ENCODE results near the gene PDIA6. TPM values are rescaled to one million over a fixed set of nuclear protein-coding genes. Genes with fewer than 3 reads are reported as not detected.

The PDIA6 gene
- total RNA-seq, 2 donors from 2014 or later, result 113 to 141 TPM

GRCh38 chr2:10846110-10846861 is 33.7 kb upstream of the PDIA6 start:
- ATAC-seq, result no peak

GRCh38 chr2:10845640-10846039 is 33.1 kb upstream of the PDIA6 start:
- Histone ChIP-seq H3K36me3 (replicated peaks in 1 of 2; ENCODE audit: insufficient read depth in 1 of 2, low read depth in 2 of 2) (no peaks in the 10 kb centered on the region), H3K9me3 (peaks cover 0 to 6% (median 0%) of the 10 kb centered on the region in 3 donors), H3K27me3 (no peaks in the 10 kb centered on the region), H3K4me1 (peaks cover 8% of the 10 kb centered on the region), H3K27ac (no peak overlapping the region), H3K4me3 (no peak overlapping the region)
- WGBS, 2 donors, result 26 to 46% methylated on average over 2 to 4 of the region's 4 CpGs
- TF ChIP-seq CTCF (IDR thresholded peaks at IDR 0.05) (no peak), POLR2A (IDR thresholded peaks at IDR 0.05) (no peak)
- intact Hi-C loops (cut with DNase I), result no loop called here
- ATAC-seq (no peak), DNase-seq (no peak)

More at GRCh38 chr2:10846110-10846861, 33.7 kb upstream of the PDIA6 start:
- DNase-seq, result no peak
- 75 to 80% methylated on average over 13 of the region's 13 CpGs for WGBS, 2 donors
- H3K4me1 ChIP-seq, result peaks cover 8% of the 10 kb centered on the region
- no peak for TF ChIP-seq CTCF (IDR thresholded peaks at IDR 0.05)
- no peak for TF ChIP-seq POLR2A (IDR thresholded peaks at IDR 0.05)
- H3K4me3 ChIP-seq, result no peak overlapping the region
- H3K9me3 ChIP-seq, result no peaks in the 10 kb centered on the region
- no peaks in the 10 kb centered on the region for H3K36me3 ChIP-seq (replicated peaks in 1 of 2; ENCODE audit: insufficient read depth in 1 of 2, low read depth in 2 of 2)
- H3K27ac ChIP-seq, result no peak overlapping the region
- no peaks in the 10 kb centered on the region for H3K27me3 ChIP-seq
- intact Hi-C loops (cut with DNase I), result no loop called here

GRCh38 chr2:10844097-10844496 is 31.5 kb upstream of the PDIA6 start:
- no peaks in the 10 kb centered on the region for H3K27me3 ChIP-seq
- peaks cover 0 to 7% (median 0%) of the 10 kb centered on the region in 3 donors for H3K9me3 ChIP-seq
- no peak overlapping the region for H3K27ac ChIP-seq
- DNase-seq (peak; percentile 77 to 92 (median 88)), ATAC-seq (peak; percentile 94)
- intact Hi-C loops (cut with DNase I), result no loop called here
- no peaks in the 10 kb centered on the region for H3K36me3 ChIP-seq (replicated peaks in 1 of 2; ENCODE audit: insufficient read depth in 1 of 2, low read depth in 2 of 2)
- 20 to 27% methylated on average over 11 to 12 of the region's 12 CpGs for WGBS, 2 donors
- peaks cover 8% of the 10 kb centered on the region for H3K4me1 ChIP-seq
- TF ChIP-seq CTCF (IDR thresholded peaks at IDR 0.05) (no peak), POLR2A (IDR thresholded peaks at IDR 0.05) (no peak)
- H3K4me3 ChIP-seq, result no peak overlapping the region

GRCh38 chr2:10842506-10842905 is 29.9 kb upstream of the PDIA6 start:
- ATAC-seq, result no peak
- intact Hi-C loops (cut with DNase I), result no loop called here
- H3K36me3 ChIP-seq (replicated peaks in 1 of 2; ENCODE audit: insufficient read depth in 1 of 2, low read depth in 2 of 2), result no peaks in the 10 kb centered on the region
- TF ChIP-seq POLR2A (IDR thresholded peaks at IDR 0.05), result no peak
- TF ChIP-seq CTCF (IDR thresholded peaks at IDR 0.05), result no peak
- H3K27ac ChIP-seq, result no peak overlapping the region
- H3K27me3 ChIP-seq, result no peaks in the 10 kb centered on the region
- no peak for DNase-seq
- no peak overlapping the region for H3K4me3 ChIP-seq
- H3K9me3 ChIP-seq, result peaks cover 0 to 7% (median 0%) of the 10 kb centered on the region in 3 donors
- WGBS, 2 donors, result 60 to 85% methylated on average over 4 of the region's 4 CpGs
- H3K4me1 ChIP-seq, result peaks cover 8% of the 10 kb centered on the region

Measured in body of pancreas (tissue), 4 donors.